SK-N-SH treated with all-trans-retinoic acid at 6 μM for 48 hours (cell line): ENCODE data around the gene IFNL2.

Experiments used
- ARNTL ChIP-seq: fragments of 450-650 bp; formaldehyde crosslinking; IDR thresholded peaks from 2 replicates; pipeline ENCODE4 v1.5.0; 2020; ENCODE audit warnings: low read depth, mild to moderate bottlenecking, moderate library complexity, borderline replicate concordance
- CSRNP3 ChIP-seq: fragments of 250-450 bp; sonication (Bioruptor Pico); IDR thresholded peaks from 2 replicates; pipeline ENCODE4 v1.5.1; 2021; ENCODE audit warnings: mild to moderate bottlenecking, moderate library complexity
- GLIS3 ChIP-seq: fragments of 250-450 bp; sonication (Bioruptor Pico); IDR thresholded peaks from 2 replicates; pipeline ENCODE4 v1.5.0; 2020; ENCODE audit warnings: mild to moderate bottlenecking, moderate library complexity
- RARB ChIP-seq: fragments of 250-450 bp; sonication (Bioruptor Pico); IDR thresholded peaks from 2 replicates; pipeline ENCODE4 v1.8.0; 2021; ENCODE audit warnings: mild to moderate bottlenecking, moderate library complexity
- TCF4 ChIP-seq: fragments of 250-450 bp; sonication (Bioruptor Pico); IDR thresholded peaks from 2 replicates; pipeline ENCODE4 v1.8.0; 2021; ENCODE audit warnings: mild to moderate bottlenecking, moderate library complexity, borderline replicate concordance
- ZC3H10 ChIP-seq: fragments of 250-450 bp; sonication (Bioruptor Pico); IDR thresholded peaks from 2 replicates; pipeline ENCODE4 v1.5.1; 2021; ENCODE audit warnings: mild to moderate bottlenecking, moderate library complexity
- ZFP3 ChIP-seq: fragments of 250-450 bp; sonication (Bioruptor Pico); IDR thresholded peaks from 2 replicates; pipeline ENCODE4 v1.5.0; 2020; ENCODE audit warnings: mild to moderate bottlenecking, moderate library complexity
- ZNF565 ChIP-seq: fragments of 450-650 bp; formaldehyde crosslinking; conservative IDR thresholded peaks from 2 replicates; pipeline ENCODE4 v1.5.0; 2020; ENCODE audit warnings: low read depth, mild to moderate bottlenecking, moderate library complexity

GRCh38 chr19:39263912-39264305 is 4.3 kb upstream of the IFNL2 start:
- TF ChIP-seq ZC3H10 (CRISPR knock-in tag) (no peak), ZNF565 (CRISPR knock-in tag) (no peak), ARNTL (no peak), CSRNP3 (CRISPR knock-in tag) (no peak), GLIS3 (CRISPR knock-in tag) (no peak), RARB (CRISPR knock-in tag) (no peak), TCF4 (CRISPR knock-in tag) (no peak), ZFP3 (CRISPR knock-in tag) (no peak)
